Skeletal muscle satellite cell (primary cell): ENCODE results near the gene IFFO2.

Experiments used
- H3K27me3 ChIP-seq: 2 replicates; pipeline ENCODE4 v1.7.0; 2013; ENCODE audit warnings: low read length; ENCODE audit not compliant: control insufficient read depth, insufficient read depth
- H3K36me3 ChIP-seq: 2 replicates; pipeline ENCODE4 v1.7.0; 2013; ENCODE audit warnings: mild to moderate bottlenecking, control low read depth, low read length; ENCODE audit not compliant: insufficient read depth
- H3K4me1 ChIP-seq: 2 replicates; pipeline ENCODE4 v1.7.0; 2013; ENCODE audit warnings: low read length; ENCODE audit not compliant: control insufficient read depth, insufficient read depth
- H3K4me2 ChIP-seq: 2 replicates; pipeline ENCODE4 v1.7.0; 2013; ENCODE audit warnings: mild to moderate bottlenecking, low read length
- H3K4me3 ChIP-seq: 2 replicates; pipeline ENCODE4 v1.7.0; 2013; ENCODE audit warnings: low read length
- H3K9ac ChIP-seq: 2 replicates; pipeline ENCODE4 v1.7.0; 2013; ENCODE audit warnings: mild to moderate bottlenecking, low read depth, low read length, moderate library complexity
- H3K9me3 ChIP-seq: replicated peaks from 2 replicates; pipeline ENCODE4 v1.7.0; 2013; ENCODE audit warnings: mild to moderate bottlenecking, control low read depth, low read length

Gene IFFO2

DNA sequence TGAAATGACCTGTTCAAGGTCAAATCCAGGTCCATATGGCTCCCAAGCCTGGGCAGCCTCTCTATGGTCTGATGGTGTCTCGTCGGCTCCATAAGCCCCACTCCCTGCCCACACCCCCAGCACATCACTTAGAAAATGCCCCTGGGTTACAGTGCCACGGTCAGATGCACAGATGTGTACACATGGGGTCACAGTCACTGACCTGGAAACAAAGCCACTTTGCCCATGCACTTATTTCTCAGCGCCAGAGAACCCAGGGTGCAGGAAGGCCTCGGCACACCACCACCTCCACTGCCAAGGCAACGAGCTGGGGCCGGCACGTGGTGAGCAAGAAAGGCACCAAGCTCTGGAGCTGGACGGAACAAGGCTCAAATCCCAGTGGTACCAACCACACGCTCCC is 24.7 kb downstream of the IFFO2 start:
- H3K27me3 ChIP-seq, result no peaks in the 10 kb centered on the region
- no peak overlapping the region for H3K4me3 ChIP-seq
- no peaks in the 10 kb centered on the region for H3K36me3 ChIP-seq
- H3K9me3 ChIP-seq, result no peaks in the 10 kb centered on the region
- H3K4me2 ChIP-seq, result no peak overlapping the region
- H3K9ac ChIP-seq, result no peak overlapping the region
- H3K4me1 ChIP-seq, result peaks cover 40% of the 10 kb centered on the region

DNA sequence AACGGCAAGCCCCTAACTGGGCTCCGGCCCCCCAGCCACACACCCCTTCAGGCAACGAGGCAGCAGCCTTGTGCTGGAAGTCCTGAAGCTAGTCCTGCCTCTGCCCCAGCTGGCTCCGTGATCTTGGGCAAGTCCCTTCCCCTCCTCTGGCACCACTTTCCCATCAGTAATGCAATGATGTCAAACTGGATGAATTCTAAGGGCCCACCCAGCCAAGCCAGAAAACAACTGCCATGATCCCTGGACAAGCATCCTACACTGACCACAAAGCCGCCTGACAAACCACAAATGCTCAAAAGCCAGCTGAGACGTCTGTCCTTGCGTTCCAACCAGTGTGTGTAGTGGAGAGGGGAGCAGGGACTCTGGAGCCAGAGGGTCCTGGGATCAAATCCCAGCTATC is 26.8 kb downstream of the IFFO2 start:
- peaks cover 50% of the 10 kb centered on the region for H3K4me1 ChIP-seq
- no peaks in the 10 kb centered on the region for H3K36me3 ChIP-seq
- H3K27me3 ChIP-seq, result no peaks in the 10 kb centered on the region
- no peak overlapping the region for H3K4me3 ChIP-seq
- no peak overlapping the region for H3K4me2 ChIP-seq
- no peaks in the 10 kb centered on the region for H3K9me3 ChIP-seq
- H3K9ac ChIP-seq, result no peak overlapping the region

- Histone ChIP-seq H3K9ac (no peak overlapping the region), H3K9me3 (no peaks in the 10 kb centered on the region), H3K4me3 (no peak overlapping the region), H3K36me3 (no peaks in the 10 kb centered on the region), H3K27me3 (no peaks in the 10 kb centered on the region), H3K4me2 (no peak overlapping the region), H3K4me1 (peaks cover 57% of the 10 kb centered on the region)
These were observed 27.5 kb downstream of the IFFO2 start for GRCh38 chr1:18928985-18929384.

DNA sequence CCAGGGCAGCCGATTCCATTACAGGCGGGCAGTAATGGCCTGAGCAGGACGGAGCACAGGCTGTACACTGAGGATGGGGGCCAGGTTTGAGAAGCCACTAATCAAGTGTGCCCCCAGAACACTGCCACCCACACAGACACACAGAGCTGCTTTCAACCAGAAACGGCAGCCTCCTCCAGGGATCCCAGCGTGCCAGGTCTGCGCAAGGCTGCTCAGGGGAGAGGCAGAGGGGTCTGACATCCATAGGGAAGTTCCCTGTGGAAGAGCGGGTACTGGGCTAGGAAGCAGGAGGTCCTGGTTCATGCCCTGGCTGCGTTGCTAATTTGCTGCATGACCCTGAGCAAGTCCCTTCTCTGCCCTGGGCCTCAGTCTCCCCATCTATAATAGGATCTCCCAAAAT is 28.1 kb downstream of the IFFO2 start:
- H3K36me3 ChIP-seq, result no peaks in the 10 kb centered on the region

GRCh38 chr1:18927654-18928272 is 28.7 kb downstream of the IFFO2 start:
- Histone ChIP-seq H3K4me2 (peak overlapping the region; percentile 66), H3K27me3 (no peaks in the 10 kb centered on the region), H3K4me3 (peak overlapping the region; percentile 45), H3K36me3 (no peaks in the 10 kb centered on the region), H3K9ac (peak overlapping the region; percentile 74), H3K9me3 (no peaks in the 10 kb centered on the region), H3K4me1 (peaks cover 67% of the 10 kb centered on the region)

More for the DNA sequence above, 28.1 kb downstream of the IFFO2 start:
- H3K4me3 ChIP-seq, result no peak overlapping the region
- H3K27me3 ChIP-seq, result no peaks in the 10 kb centered on the region
- no peaks in the 10 kb centered on the region for H3K9me3 ChIP-seq
- no peak overlapping the region for H3K4me2 ChIP-seq
- H3K9ac ChIP-seq, result peak overlapping the region; percentile 74
- H3K4me1 ChIP-seq, result peaks cover 63% of the 10 kb centered on the region

DNA sequence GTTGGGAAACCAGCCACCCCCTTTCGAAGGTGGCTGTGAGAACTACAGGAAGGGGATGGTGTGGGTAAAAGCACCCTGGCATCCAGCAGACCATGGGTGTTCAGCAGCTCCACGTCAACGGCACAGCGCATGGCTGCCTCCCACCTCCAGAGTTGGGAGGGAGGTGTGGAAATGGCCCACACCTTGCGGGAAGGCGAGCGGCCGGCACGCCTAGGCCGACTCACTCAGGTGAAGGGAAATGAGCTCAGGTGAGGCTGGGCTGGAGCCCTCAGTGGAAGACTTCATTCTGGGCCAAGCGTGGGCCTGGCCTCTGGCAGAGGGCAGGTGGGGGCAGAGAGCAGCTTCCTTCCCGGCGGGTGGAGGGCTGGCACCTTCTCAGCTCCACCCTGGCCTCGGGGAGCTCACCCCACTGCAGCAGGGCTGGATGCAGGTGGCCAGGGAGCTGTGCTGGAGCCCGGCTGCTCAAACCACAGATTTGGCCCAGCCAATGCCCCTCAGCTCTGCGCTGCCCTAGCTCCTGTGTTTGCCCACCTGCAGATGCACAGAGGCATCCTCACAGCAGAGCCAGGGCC is 29.3 kb downstream of the IFFO2 start:
- peak overlapping the region; percentile 66 for H3K4me2 ChIP-seq
- peak overlapping the region; percentile 74 for H3K9ac ChIP-seq
- peaks cover 70% of the 10 kb centered on the region for H3K4me1 ChIP-seq
- no peaks in the 10 kb centered on the region for H3K9me3 ChIP-seq
- H3K4me3 ChIP-seq, result peak overlapping the region; percentile 49
- no peaks in the 10 kb centered on the region for H3K27me3 ChIP-seq
- no peaks in the 10 kb centered on the region for H3K36me3 ChIP-seq

GRCh38 chr1:18926315-18927081 is 30.0 kb downstream of the IFFO2 start:
- Histone ChIP-seq H3K4me3 (peak overlapping the region; percentile 49), H3K9me3 (no peaks in the 10 kb centered on the region), H3K9ac (peak overlapping the region; percentile 74), H3K36me3 (no peaks in the 10 kb centered on the region), H3K4me2 (peak overlapping the region; percentile 66), H3K27me3 (no peaks in the 10 kb centered on the region), H3K4me1 (peaks cover 76% of the 10 kb centered on the region)

DNA sequence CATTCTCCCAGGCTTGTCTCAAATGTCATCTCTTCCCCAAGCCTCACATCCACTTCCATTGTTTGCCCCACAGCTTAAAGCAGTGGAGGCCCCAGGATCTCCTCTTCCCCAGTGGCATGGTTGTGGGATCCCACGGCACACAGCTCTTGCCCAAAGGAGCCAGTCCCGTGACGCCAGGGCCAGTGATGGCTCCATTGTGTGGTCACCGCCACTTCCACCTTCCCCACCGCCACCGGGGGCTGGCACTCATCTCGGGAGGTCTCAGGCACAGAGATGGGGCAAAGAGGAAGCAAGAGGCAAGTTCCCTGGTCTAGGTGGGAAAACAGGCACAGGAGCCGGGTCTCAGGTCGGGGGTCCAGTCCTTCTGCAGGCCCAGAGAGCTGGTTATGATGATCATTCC is 31.2 kb downstream of the IFFO2 start:
- no peak overlapping the region for H3K9ac ChIP-seq
- peaks cover 77% of the 10 kb centered on the region for H3K4me1 ChIP-seq
- H3K36me3 ChIP-seq, result no peaks in the 10 kb centered on the region
- H3K9me3 ChIP-seq, result no peaks in the 10 kb centered on the region
- H3K4me3 ChIP-seq, result no peak overlapping the region
- no peak overlapping the region for H3K4me2 ChIP-seq
- no peaks in the 10 kb centered on the region for H3K27me3 ChIP-seq

DNA sequence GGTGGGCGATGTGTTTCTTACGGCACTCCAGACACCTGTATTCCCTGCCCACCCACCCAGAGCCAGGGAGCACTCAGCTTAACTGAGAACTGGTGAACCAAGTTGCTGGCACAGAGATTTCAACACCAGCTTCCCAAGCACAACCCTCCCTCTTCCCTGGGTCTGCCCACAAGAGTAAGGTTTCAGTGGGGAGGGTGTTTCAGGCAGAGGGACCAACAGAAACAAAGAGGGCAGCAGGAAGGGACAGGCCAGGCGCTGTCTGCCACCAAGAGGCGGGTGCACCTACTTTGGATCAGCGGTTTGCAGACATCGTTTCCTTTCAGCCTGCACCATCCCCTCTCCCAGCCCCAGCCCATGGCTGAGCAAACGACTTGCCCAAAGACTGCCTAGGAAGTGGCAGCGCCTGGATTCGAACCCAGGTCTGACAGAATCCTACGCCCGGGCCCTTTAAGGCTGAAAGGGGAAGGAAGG is 32.2 kb downstream of the IFFO2 start:
- peak overlapping the region; percentile 44 for H3K9ac ChIP-seq

DNA sequence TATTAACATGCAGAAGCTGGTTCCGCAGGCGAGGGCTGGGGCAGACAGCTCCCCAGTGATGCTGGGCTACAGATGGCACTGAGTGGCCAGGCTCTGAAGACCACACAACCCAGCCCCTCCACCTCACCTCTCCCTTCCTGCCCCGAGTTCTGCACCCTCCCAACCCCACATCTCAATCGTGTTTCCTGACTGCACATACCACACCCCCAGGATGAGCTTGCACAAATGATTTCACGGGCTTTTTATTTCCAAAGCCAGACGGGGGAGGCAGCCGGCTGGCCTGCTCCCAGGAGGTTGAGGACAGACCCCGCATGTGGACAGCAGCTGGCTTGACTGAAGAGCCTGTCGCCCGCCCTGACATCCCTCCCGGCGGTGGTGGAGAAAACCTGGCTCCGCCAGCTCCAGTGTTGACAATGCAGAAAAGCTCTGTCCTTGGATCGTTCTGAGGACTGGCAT is 32.7 kb downstream of the IFFO2 start:
- Histone ChIP-seq H3K4me1 (peaks cover 63% of the 10 kb centered on the region), H3K9ac (peak overlapping the region; percentile 44), H3K4me3 (peak overlapping the region; percentile 45), H3K4me2 (peak overlapping the region; percentile 78), H3K27me3 (no peaks in the 10 kb centered on the region), H3K36me3 (no peaks in the 10 kb centered on the region), H3K9me3 (no peaks in the 10 kb centered on the region)

More for the DNA sequence above, 32.2 kb downstream of the IFFO2 start:
- no peaks in the 10 kb centered on the region for H3K36me3 ChIP-seq
- peaks cover 67% of the 10 kb centered on the region for H3K4me1 ChIP-seq
- peak overlapping the region; percentile 45 for H3K4me3 ChIP-seq
- peak overlapping the region; percentile 78 for H3K4me2 ChIP-seq
- no peaks in the 10 kb centered on the region for H3K9me3 ChIP-seq
- H3K27me3 ChIP-seq, result no peaks in the 10 kb centered on the region

DNA sequence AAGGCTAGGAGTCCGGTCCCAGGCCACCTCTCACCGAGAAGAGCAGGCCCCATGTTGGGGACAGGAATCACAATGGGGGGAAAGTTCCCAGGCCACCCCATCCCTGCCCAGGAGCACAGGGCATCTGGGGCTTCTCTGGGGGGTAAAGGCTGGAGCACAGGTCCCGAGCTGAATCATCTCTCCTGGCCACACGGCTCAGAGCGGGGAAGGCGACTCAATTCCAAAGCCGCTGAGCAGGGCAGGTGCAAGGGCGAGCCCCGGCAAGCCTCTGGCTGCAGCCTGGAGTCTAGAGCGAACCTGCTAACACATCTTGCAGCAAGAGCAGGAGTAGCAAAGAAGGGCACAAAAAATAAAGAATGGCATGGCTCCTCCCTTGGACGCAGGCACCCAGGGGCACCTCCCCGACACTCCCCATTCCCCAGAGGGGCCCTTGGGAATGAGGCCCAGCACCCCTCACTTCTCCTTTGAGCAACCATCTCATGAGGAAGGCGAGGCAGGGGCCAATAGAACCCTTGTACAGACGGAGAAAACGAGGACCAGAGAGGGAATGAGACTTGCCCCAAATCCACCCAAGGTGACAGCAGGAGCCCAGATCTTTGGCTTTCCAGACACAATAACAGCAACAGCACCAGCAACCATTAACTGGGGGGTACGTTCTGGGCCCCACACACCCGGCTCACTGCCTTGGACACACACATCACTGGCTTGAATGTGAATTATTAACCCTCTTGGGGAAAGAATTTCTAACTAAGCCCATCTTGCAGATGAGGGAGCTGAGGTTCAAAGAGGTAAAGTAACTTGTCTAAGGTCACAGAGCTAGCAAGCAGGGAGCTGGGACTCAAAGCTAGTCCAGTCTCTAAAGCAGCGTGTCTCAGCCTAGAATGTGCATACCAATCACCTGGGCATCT is 33.4 kb downstream of the IFFO2 start:
- H3K27me3 ChIP-seq, result no peaks in the 10 kb centered on the region
- H3K4me3 ChIP-seq, result peak overlapping the region; percentile 45
- peak overlapping the region; percentile 78 for H3K4me2 ChIP-seq
- H3K9me3 ChIP-seq, result no peaks in the 10 kb centered on the region
- H3K4me1 ChIP-seq, result peaks cover 56% of the 10 kb centered on the region
- no peaks in the 10 kb centered on the region for H3K36me3 ChIP-seq
- H3K9ac ChIP-seq, result peak overlapping the region; percentile 58
